Coronary artery (tissue), 2 donors: ENCODE measurements around the gene EXOSC2.

Experiments used
- DNase-seq: peaks from one replicate; pipeline ENCODE4 v3.0.0-alpha.2; 2017; ENCODE audit warnings: low spot score
- H3K27ac ChIP-seq, 2 donors: fragments of 200-600 bp; sonication (generic); one replicate each; pipeline ENCODE4 v1.5.1; 2016 to 2019
- H3K4me3 ChIP-seq: fragments of 200-600 bp; sonication (generic); 2 replicates; pipeline ENCODE4 v1.5.1; 2016; ENCODE audit warnings: mild to moderate bottlenecking, moderate library complexity
- TF ChIP-seq, protein P1 (sequence below): fragments of 200-600 bp; sonication (generic); IDR thresholded peaks from one replicate; pipeline ENCODE4 v1.5.1; 2019; ENCODE audit warnings: antibody characterized with exemption

EXOSC2 gene

GRCh38 chr9:130687615-130688014 lies 6.0 kb upstream of the EXOSC2 start:
- DNase-seq: no peak
- Histone ChIP-seq H3K27ac (no peak overlapping the region), H3K4me3 (no peak overlapping the region)
- TF ChIP-seq, protein P1, sequence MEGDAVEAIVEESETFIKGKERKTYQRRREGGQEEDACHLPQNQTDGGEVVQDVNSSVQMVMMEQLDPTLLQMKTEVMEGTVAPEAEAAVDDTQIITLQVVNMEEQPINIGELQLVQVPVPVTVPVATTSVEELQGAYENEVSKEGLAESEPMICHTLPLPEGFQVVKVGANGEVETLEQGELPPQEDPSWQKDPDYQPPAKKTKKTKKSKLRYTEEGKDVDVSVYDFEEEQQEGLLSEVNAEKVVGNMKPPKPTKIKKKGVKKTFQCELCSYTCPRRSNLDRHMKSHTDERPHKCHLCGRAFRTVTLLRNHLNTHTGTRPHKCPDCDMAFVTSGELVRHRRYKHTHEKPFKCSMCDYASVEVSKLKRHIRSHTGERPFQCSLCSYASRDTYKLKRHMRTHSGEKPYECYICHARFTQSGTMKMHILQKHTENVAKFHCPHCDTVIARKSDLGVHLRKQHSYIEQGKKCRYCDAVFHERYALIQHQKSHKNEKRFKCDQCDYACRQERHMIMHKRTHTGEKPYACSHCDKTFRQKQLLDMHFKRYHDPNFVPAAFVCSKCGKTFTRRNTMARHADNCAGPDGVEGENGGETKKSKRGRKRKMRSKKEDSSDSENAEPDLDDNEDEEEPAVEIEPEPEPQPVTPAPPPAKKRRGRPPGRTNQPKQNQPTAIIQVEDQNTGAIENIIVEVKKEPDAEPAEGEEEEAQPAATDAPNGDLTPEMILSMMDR: no peak

DNA sequence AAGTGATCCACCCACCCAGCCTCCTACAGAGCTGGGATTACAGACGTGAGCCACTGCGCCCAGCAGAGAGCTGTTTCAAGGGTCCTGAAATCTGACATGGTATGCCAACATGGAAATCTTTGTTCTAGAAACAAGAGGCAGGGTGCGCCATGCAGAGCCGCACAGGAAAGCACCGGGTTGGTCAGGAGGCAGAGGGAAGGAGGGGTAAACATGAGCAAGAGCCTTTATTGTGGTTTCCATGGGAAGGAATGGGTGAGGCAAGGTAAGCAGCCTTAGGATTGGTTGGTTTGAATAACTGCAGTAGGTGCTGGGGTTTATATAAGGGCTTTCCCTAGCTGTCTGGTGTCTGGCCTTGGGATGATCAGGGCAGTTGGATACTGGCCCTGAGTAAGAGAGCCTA lies 5.5 kb upstream of the EXOSC2 start:
- H3K27ac ChIP-seq: no peak overlapping the region
- no peak for DNase-seq
- H3K4me3 ChIP-seq: no peak overlapping the region
- TF ChIP-seq, protein P1: no peak

GRCh38 chr9:130689572-130689936 lies 4.0 kb upstream of the EXOSC2 start:
- peak overlapping the region in 1 of 2 donors; percentile 79 for H3K27ac ChIP-seq
- TF ChIP-seq, protein P1: no peak
- no peak for DNase-seq
- H3K4me3 ChIP-seq: peak overlapping the region; percentile 59

DNA sequence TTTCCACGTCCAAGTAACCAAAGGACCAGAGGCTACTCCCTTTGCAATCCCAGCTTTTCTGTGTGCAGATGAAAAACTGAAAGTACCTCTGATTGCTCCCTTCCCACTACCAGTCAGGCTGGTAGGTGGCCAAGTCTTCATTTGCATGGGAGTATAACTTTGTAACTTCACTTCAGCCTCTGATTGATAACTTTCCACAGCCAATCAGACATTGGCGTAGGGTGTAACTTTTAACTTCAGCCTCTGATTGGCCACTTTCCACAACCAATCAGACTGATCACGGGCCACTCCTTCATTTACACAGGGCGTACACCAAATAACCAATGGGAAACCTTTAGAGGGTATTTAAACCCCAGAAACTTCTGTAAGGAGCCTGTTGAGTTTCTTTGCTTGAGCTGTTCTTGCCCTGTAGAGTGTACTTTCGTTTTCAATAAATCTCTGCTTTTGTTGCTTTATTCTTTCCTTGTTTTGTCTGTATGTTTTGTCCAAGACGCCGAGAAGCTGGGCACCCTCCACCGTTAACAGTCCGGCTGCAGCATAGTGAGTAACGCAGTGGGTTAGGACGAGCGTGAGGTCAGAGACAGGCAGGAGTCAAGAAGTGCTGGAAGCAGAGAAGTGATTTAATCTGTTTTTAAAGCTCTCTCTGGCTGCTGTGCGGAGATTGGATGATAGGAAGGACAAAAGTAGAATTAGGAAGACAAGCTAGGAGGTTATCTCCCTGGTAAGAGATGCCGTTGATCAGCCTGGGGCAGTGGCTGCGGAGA lies 3.5 kb upstream of the EXOSC2 start:
- Histone ChIP-seq H3K27ac (peak overlapping the region; percentile 48 to 79), H3K4me3 (peak overlapping the region; percentile 59)
- DNase-seq: peak; percentile 81
- TF ChIP-seq, protein P1: no peak

DNA sequence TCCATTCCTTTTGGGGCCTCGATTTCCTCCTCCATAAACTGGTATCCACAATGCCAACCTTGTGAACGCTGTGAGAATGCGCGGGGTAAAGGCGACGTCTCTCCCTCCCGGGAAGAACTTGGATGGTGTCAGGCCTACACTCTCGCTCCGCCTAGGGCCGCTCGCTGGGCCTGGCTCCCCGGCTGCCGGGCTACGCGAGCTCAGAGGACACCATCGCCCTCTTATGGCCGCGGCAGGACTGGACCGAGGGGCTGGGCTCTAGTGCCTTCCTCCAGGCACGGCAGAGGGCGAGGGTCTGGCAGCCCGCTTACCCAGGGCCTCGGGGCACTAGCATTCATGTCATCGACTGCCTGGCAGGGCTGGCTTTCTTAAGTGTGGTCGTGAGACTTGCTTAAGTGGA lies 1.3 kb upstream of the EXOSC2 start:
- H3K4me3 ChIP-seq: no peak overlapping the region
- TF ChIP-seq, protein P1: no peak
- no peak overlapping the region for H3K27ac ChIP-seq
- no peak for DNase-seq

- H3K4me3 ChIP-seq: peak overlapping the region; percentile 81
- TF ChIP-seq, protein P1: no peak
- H3K27ac ChIP-seq: peak overlapping the region; percentile 57 to 60
- no peak for DNase-seq
Measured at GRCh38 chr9:130693101-130693425, 517 bp upstream of the EXOSC2 start.

- peak overlapping the region; percentile 81 for H3K4me3 ChIP-seq
Measured at GRCh38 chr9:130694205-130694604, 625 bp downstream of the EXOSC2 start.

More at GRCh38 chr9:130694205-130694604, 625 bp downstream of the EXOSC2 start:
- TF ChIP-seq, protein P1: no peak
- DNase-seq: no peak
- H3K27ac ChIP-seq: no peak overlapping the region
